Fibroblast of villous mesenchyme (primary cell): ENCODE data around the gene HIBADH. TPM values are rescaled to one million over a fixed set of nuclear protein-coding genes. Genes with fewer than 3 reads are reported as not detected.

Experiments
- DNase-seq: peaks from one replicate; pipeline ENCODE4 v3.0.0-alpha.2; 2010; ENCODE audit warnings: low read depth
- H3K4me3 ChIP-seq: 2 replicates; pipeline ENCODE4 v1.5.1; 2011; ENCODE audit warnings: low read depth, mild to moderate bottlenecking, low read length
- CTCF ChIP-seq: IDR thresholded peaks from 2 replicates; pipeline ENCODE4 v1.5.1; 2012; ENCODE audit warnings: low read depth, mild to moderate bottlenecking, low read length; ENCODE audit not compliant: insufficient read depth
- total RNA-seq: library from RNA; depleted of rRNA; stranded (reverse); fragments of >200 nt; gene quantifications from 2 replicates; pipeline ENCODE4 v1.2.3, GENCODE V29; 2012

Gene HIBADH
- total RNA-seq, 1 donor = 70.0 TPM

- DNase-seq = no peak
- no peak for TF ChIP-seq CTCF
- H3K4me3 ChIP-seq = no peak overlapping the region
These were observed 35.5 kb downstream of the HIBADH start for GRCh38 chr7:27627146-27627545.

- TF ChIP-seq CTCF = no peak
- no peak overlapping the region for H3K4me3 ChIP-seq
- no peak for DNase-seq
These were observed 43.2 kb downstream of the HIBADH start for GRCh38 chr7:27619492-27619891.

GRCh38 chr7:27617651-27618381, 44.9 kb downstream of the HIBADH start:
- H3K4me3 ChIP-seq = no peak overlapping the region
- no peak for TF ChIP-seq CTCF
- DNase-seq = no peak

- TF ChIP-seq CTCF = no peak
- no peak overlapping the region for H3K4me3 ChIP-seq
- no peak for DNase-seq
These were observed 45.7 kb downstream of the HIBADH start for GRCh38 chr7:27616914-27617548.

GRCh38 chr7:27616186-27616491, 46.5 kb downstream of the HIBADH start:
- H3K4me3 ChIP-seq = no peak overlapping the region
- TF ChIP-seq CTCF = no peak
- DNase-seq = no peak

GRCh38 chr7:27615420-27616185, 47.1 kb downstream of the HIBADH start:
- no peak for DNase-seq
- no peak for TF ChIP-seq CTCF
- no peak overlapping the region for H3K4me3 ChIP-seq
